HG03135 (cell line): ENCODE measurements around the gene PSD4.

Experiments used
- ATAC-seq: cut with Tn5 transposase; IDR thresholded peaks from one replicate; pipeline ENCODE4 v1.9.1; 2021; ENCODE audit warnings: mild to moderate bottlenecking, moderate library complexity; ENCODE audit not compliant: unreplicated experiment

Gene PSD4

DNA sequence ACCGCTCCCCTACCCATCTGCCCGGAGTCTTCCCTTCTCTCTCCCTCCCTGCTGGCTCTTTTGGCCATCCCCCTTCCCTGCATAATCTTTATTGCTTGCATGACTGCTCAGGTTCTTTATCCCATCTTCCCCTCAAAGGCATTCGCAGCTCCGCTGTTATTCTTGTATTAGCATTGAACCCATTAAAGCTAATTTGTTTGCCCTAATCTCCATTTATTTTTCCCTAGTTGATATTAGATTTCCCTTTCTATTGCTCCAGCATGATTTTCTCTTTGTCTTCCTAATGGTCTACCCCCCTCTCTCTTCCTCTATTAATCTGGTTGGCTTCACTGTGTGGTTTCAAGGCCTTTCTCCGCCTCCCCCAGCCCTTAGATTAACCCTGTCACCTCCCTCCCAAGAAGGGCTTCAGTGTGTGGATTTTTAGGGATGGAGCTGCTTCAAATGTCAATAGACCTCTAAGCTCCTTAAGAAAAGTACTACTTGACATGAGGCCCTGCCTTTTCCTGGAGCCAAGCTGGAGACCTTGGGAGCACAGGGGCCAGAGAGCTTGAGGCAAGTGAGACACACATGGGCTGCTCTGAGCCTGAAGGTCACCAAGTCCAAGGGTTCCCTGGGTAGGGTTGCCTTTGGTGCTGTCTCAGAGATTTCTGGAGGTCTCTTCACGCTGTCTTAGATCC, 84.8 kb downstream of the PSD4 start:
- no peak for ATAC-seq
